ENCODE measurements around the gene WWOX. TPM values are rescaled to one million over a fixed set of nuclear protein-coding genes. Genes with fewer than 3 reads are reported as not detected.

WWOX gene
- total and polyA plus RNA-seq, 2 of the 4 experiments (the other 2 are of a cell fraction): 2.7 to 5.4 TPM

DNA sequence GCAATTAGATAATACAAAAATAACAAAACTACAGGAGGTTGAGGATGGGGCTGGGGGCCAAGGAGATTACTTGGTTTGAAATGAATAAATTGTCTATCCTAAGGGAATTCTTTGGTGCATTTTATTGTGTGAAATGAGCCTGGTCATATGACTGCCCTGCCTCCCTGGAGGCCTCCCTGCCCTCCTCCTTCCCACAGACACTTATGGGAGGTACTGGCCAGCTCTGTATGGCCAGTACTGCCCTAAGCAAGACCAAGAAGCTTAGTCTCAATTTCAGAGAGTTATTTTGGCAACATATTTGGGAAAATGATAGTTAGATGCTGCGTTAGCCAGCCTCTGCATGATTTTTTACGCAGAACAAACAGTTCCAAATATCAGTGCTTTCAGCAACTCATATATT is 511.9 kb downstream of the WWOX start:
- Histone ChIP-seq H2BK5ac (ENCODE audit: low read depth, low read length, poor library complexity, severe bottlenecking) (no peak overlapping the region), H3K9me1 (ENCODE audit: insufficient read depth, low read length) (no peaks in the 10 kb centered on the region), H3K9ac (ENCODE audit: low read depth, low read length) (no peak overlapping the region), H3K23ac (ENCODE audit: low read depth, low read length) (no peak overlapping the region), H4K8ac (ENCODE audit: low read depth in 2 of 2, low read length in 2 of 2) (no peak overlapping the region), H4K91ac (ENCODE audit: insufficient read depth, low read depth, low read length) (no peak overlapping the region), H3K4me3 (ENCODE audit: insufficient read depth, low read depth, low read length) (no peak overlapping the region), H2BK15ac (ENCODE audit: low read depth, low read length) (no peak overlapping the region), H3K4ac (ENCODE audit: low read depth, low read length) (no peak overlapping the region), H3K18ac (ENCODE audit: low read depth, low read length) (no peak overlapping the region), H3K27me3 (ENCODE audit: control insufficient read depth, insufficient read depth, low read length) (no peaks in the 10 kb centered on the region), H3K4me1 (ENCODE audit: control insufficient read depth, insufficient read depth, low read length) (no peaks in the 10 kb centered on the region), H2AFZ (replicated peaks; ENCODE audit: low read length, poor library complexity) (no peak overlapping the region), H3K27ac (ENCODE audit: insufficient read depth, low read length) (no peak overlapping the region), H4K20me1 (ENCODE audit: insufficient read depth, low read length) (no peaks in the 10 kb centered on the region), H3K9me3 (ENCODE audit: control insufficient read depth, insufficient read depth, low read length) (peaks cover 24% of the 10 kb centered on the region), H3K36me3 (ENCODE audit: control insufficient read depth, insufficient read depth, low read length) (no peaks in the 10 kb centered on the region), H4K5ac (ENCODE audit: low read depth, low read length) (no peak overlapping the region), H2BK20ac (ENCODE audit: low read depth, low read length) (no peak overlapping the region), H3K4me2 (ENCODE audit: low read depth, low read length) (no peak overlapping the region), H2AK5ac (ENCODE audit: low read depth, low read length) (no peak overlapping the region), H2BK120ac (ENCODE audit: low read depth, low read length) (no peak overlapping the region), H2AK9ac (replicated peaks; ENCODE audit: low read depth, low read length, poor library complexity) (no peak overlapping the region), H3K14ac (replicated peaks; ENCODE audit: low read depth, low read length) (no peak overlapping the region), H3K79me1 (ENCODE audit: low read depth in 1 of 2, low read length in 2 of 2) (no peaks in the 10 kb centered on the region), H3K56ac (ENCODE audit: extremely low read depth, insufficient read depth, low read length) (no peak overlapping the region)
- DNase-seq: no peak
- ChIA-PET POLR2A (ENCODE audit: unreplicated experiment) (no interaction called here), CTCF (no interaction called here)
- BruUV-seq (replicated peaks): no TSS peak
- dilution Hi-C loops (cut with HindIII; ENCODE audit: low sequenced_read_pairs, unreplicated experiment) (no loop called here), in situ Hi-C loops (cut with MboI; ENCODE audit: low sequenced_read_pairs) (no loop called here), intact Hi-C loops (cut with micrococcal nuclease) (no loop called here)
- no CpG with 5 or more reads among the region's 2 CpGs for WGBS, 2 experiments (ENCODE audit: extremely low coverage in 2 of 2, insufficient read length in 1 of 2)
- no peak for TF ChIP-seq POLR2A (IDR thresholded peaks at IDR 0.05; ENCODE audit: low read depth, low read length)
- no peak for TF ChIP-seq SMC3 (IDR thresholded peaks at IDR 0.05; ENCODE audit: low read depth, low read length)
- no peak for TF ChIP-seq CTCF (conservative IDR thresholded peaks at IDR 0.05; ENCODE audit: low read depth, low read length)
- no peak for TF ChIP-seq RFX5 (IDR thresholded peaks at IDR 0.05; ENCODE audit: low read depth, low read length)
- TF ChIP-seq BHLHE40 (IDR thresholded peaks at IDR 0.05; ENCODE audit: low read depth, low read length): no peak
- no peak for TF ChIP-seq ELK1 (IDR thresholded peaks at IDR 0.05; ENCODE audit: borderline replicate concordance, low read depth, low read length)
- TF ChIP-seq CEBPB (IDR thresholded peaks at IDR 0.05; ENCODE audit: low read depth, low read length): no peak
- no peak for TF ChIP-seq RAD21 (IDR thresholded peaks at IDR 0.05; ENCODE audit: low read length)
- TF ChIP-seq NFE2L2 (IDR thresholded peaks at IDR 0.05; ENCODE audit: low read depth, low read length): no peak
- no peak for TF ChIP-seq MAZ (IDR thresholded peaks at IDR 0.05; ENCODE audit: borderline replicate concordance, low read depth, low read length)
- no peak for TF ChIP-seq MXI1 (IDR thresholded peaks at IDR 0.05; ENCODE audit: borderline replicate concordance, low read depth, low read length)
- no peak for TF ChIP-seq CHD1 (IDR thresholded peaks at IDR 0.05; ENCODE audit: low read depth, low read length)
- ATAC-seq (ENCODE audit: low read depth): no peak
